ENCODE results near the gene ZMYND19.
A peak's percentile ranks its signal among the peaks of the same experiment; 100 is the strongest.
"Not testable (repeated sequence)": the region's sequence is repeated elsewhere in the genome, so short reads cannot be mapped to it uniquely, and the experiment has no call there.

Gene ZMYND19

GRCh38 chr9:137590469-137591383, at the start of gene ZMYND19:
TSS of gene ZMYND19 (minus strand) at chr9:137590512. CDS start at chr9:137590263, 249 bp downstream.
- DNase-seq = peak; percentile 89

GRCh38 chr9:137639303-137640051, 49.2 kb upstream of the ZMYND19 start:
- peak; percentile 23 for DNase-seq

- DNase-seq = peak; percentile 19
These were observed 48.4 kb upstream of the ZMYND19 start for GRCh38 chr9:137638680-137639079.

GRCh38 chr9:137634016-137634415, 43.7 kb upstream of the ZMYND19 start:
- no peak for DNase-seq

GRCh38 chr9:137632230-137633161, 42.2 kb upstream of the ZMYND19 start:
- no peak for DNase-seq

- no peak for DNase-seq
These were observed 41.3 kb upstream of the ZMYND19 start for GRCh38 chr9:137631345-137632229.

- no peak for DNase-seq
These were observed 40.4 kb upstream of the ZMYND19 start for GRCh38 chr9:137630679-137631078.

- DNase-seq = no peak
These were observed 39.8 kb upstream of the ZMYND19 start for GRCh38 chr9:137630126-137630525.

GRCh38 chr9:137627406-137627805, 37.1 kb upstream of the ZMYND19 start:
- not testable (repeated sequence) for DNase-seq

- no peak for DNase-seq
These were observed 36.2 kb upstream of the ZMYND19 start for GRCh38 chr9:137626464-137626863.

GRCh38 chr9:137622211-137622610, 31.9 kb upstream of the ZMYND19 start:
- not testable (repeated sequence) for DNase-seq

- peak; percentile 36 for DNase-seq
These were observed 30.9 kb upstream of the ZMYND19 start for GRCh38 chr9:137621131-137621757.

- DNase-seq = no peak
These were observed 30.3 kb upstream of the ZMYND19 start for GRCh38 chr9:137620581-137620980.

- no peak for DNase-seq
These were observed 29.7 kb upstream of the ZMYND19 start for GRCh38 chr9:137620048-137620405.

GRCh38 chr9:137619240-137620047, 29.1 kb upstream of the ZMYND19 start:
- peak; percentile 48 for DNase-seq

GRCh38 chr9:137618105-137619067, 28.1 kb upstream of the ZMYND19 start, which contains the start of gene EHMT1:
TSS of gene EHMT1 (plus strand) at chr9:137619005. CDS start at chr9:137619029, 24 bp downstream.
- peak; percentile 87 for DNase-seq

- no peak for DNase-seq
These were observed 25.1 kb upstream of the ZMYND19 start for GRCh38 chr9:137615387-137615871.

GRCh38 chr9:137614631-137615386, 24.5 kb upstream of the ZMYND19 start:
- no peak for DNase-seq

Measured in EL (cell line).